ENCODE results near the gene ACOT2. TPM values are rescaled to one million over a fixed set of nuclear protein-coding genes. Genes with fewer than 3 reads are reported as not detected.
A peak's percentile ranks its signal among the peaks of the same experiment; 100 is the strongest.
"Not testable (repeated sequence)": the region's sequence is repeated elsewhere in the genome, so short reads cannot be mapped to it uniquely, and the experiment has no call there.

The ACOT2 gene
- total RNA-seq, 4 donors from 2014 or later = 10.1 to 76.3 (median 53.6) TPM

- no peaks in the 10 kb centered on the region for H3K36me3 ChIP-seq
- no peaks in the 10 kb centered on the region for H3K9me3 ChIP-seq
- intact Hi-C loops (cut with DNase I; ENCODE audit: low total_unique reads) (no loop called here), in situ Hi-C loops (cut with MboI; ENCODE audit: low pct_ligation_motif_present in 1 of 4, low pct_unique_long_range_greater_than_20kb in 1 of 4, low sequenced_read_pairs in 3 of 4) (no loop called here)
- no peaks in the 10 kb centered on the region for H3K27me3 ChIP-seq
- TF ChIP-seq EP300 (IDR thresholded peaks at IDR 0.05; ENCODE audit: low read depth) = no peak
- TF ChIP-seq CTCF (IDR thresholded peaks at IDR 0.05) = no peak
- no peak for TF ChIP-seq POLR2AphosphoS5 (IDR thresholded peaks at IDR 0.05)
- no peak for TF ChIP-seq POLR2A (IDR thresholded peaks at IDR 0.05)
- H3K4me1 ChIP-seq = no peaks in the 10 kb centered on the region
- H3K27ac ChIP-seq = no peak overlapping the region
- DNase-seq = no peak
- WGBS, 2 donors (ENCODE audit: low coverage in 1 of 2) = 100% methylated on average over 4 of the region's 4 CpGs; no CpG with 5 or more reads in 1 of the 2 donors
- no peak overlapping the region for H3K4me3 ChIP-seq
These were observed 15.2 kb upstream of the ACOT2 start for GRCh38 chr14:73553845-73554244.

- 40% methylated on average over 1 of the region's 2 CpGs; no CpG with 5 or more reads in 1 of the 2 donors for WGBS, 2 donors (ENCODE audit: low coverage in 1 of 2)
- DNase-seq; H3K4me1 ChIP-seq; H3K27ac ChIP-seq; H3K9me3 ChIP-seq; in situ Hi-C loops (cut with MboI; ENCODE audit: low pct_ligation_motif_present in 1 of 4, low pct_unique_long_range_greater_than_20kb in 1 of 4, low sequenced_read_pairs in 3 of 4); H3K36me3 ChIP-seq; intact Hi-C loops (cut with DNase I; ENCODE audit: low total_unique reads); H3K4me3 ChIP-seq; H3K27me3 ChIP-seq: not testable (repeated sequence)
These were observed 11.8 kb upstream of the ACOT2 start for GRCh38 chr14:73557201-73557600.

GRCh38 chr14:73558238-73558637, 10.8 kb upstream of the ACOT2 start:
- H3K9me3 ChIP-seq; H3K27me3 ChIP-seq; H3K27ac ChIP-seq; DNase-seq; intact Hi-C loops (cut with DNase I; ENCODE audit: low total_unique reads); H3K4me3 ChIP-seq; H3K4me1 ChIP-seq; H3K36me3 ChIP-seq; in situ Hi-C loops (cut with MboI; ENCODE audit: low pct_ligation_motif_present in 1 of 4, low pct_unique_long_range_greater_than_20kb in 1 of 4, low sequenced_read_pairs in 3 of 4): not testable (repeated sequence)
- no CpG with 5 or more reads among the region's 2 CpGs for WGBS, 2 donors (ENCODE audit: low coverage in 1 of 2)

GRCh38 chr14:73562256-73562655, 6.8 kb upstream of the ACOT2 start:
- H3K9me3 ChIP-seq; H3K4me1 ChIP-seq; DNase-seq; H3K27me3 ChIP-seq; H3K36me3 ChIP-seq; H3K27ac ChIP-seq; H3K4me3 ChIP-seq; in situ Hi-C loops (cut with MboI; ENCODE audit: low pct_ligation_motif_present in 1 of 4, low pct_unique_long_range_greater_than_20kb in 1 of 4, low sequenced_read_pairs in 3 of 4): not testable (repeated sequence)
- intact Hi-C loops (cut with DNase I; ENCODE audit: low total_unique reads) = loop anchor here (10.0 kb wide), 1 partner anchor 47 kb away; no protein-coding TSS in a partner anchor
- 93 to 96% methylated on average over 7 of the region's 7 CpGs for WGBS, 2 donors (ENCODE audit: low coverage in 1 of 2)

GRCh38 chr14:73562696-73563095, 6.3 kb upstream of the ACOT2 start:
- H3K4me3 ChIP-seq; H3K27ac ChIP-seq; DNase-seq; in situ Hi-C loops (cut with MboI; ENCODE audit: low pct_ligation_motif_present in 1 of 4, low pct_unique_long_range_greater_than_20kb in 1 of 4, low sequenced_read_pairs in 3 of 4); H3K9me3 ChIP-seq; H3K36me3 ChIP-seq; H3K27me3 ChIP-seq: not testable (repeated sequence)
- intact Hi-C loops (cut with DNase I; ENCODE audit: low total_unique reads) = loop anchor here (10.0 kb wide), 1 partner anchor 48 kb away; no protein-coding TSS in a partner anchor
- peaks cover 0 to 10% (median 6%) of the 10 kb centered on the region in 4 donors for H3K4me1 ChIP-seq
- WGBS, 2 donors (ENCODE audit: low coverage in 1 of 2) = 75 to 93% methylated on average over 4 to 6 of the region's 6 CpGs

- 85% methylated on average over 9 of the region's 18 CpGs; no CpG with 5 or more reads in 1 of the 2 donors for WGBS, 2 donors (ENCODE audit: low coverage in 1 of 2)
- intact Hi-C loops (cut with DNase I; ENCODE audit: low total_unique reads) = loop anchor here (10.0 kb wide), 1 partner anchor 52 kb away; no protein-coding TSS in a partner anchor
- H3K27me3 ChIP-seq; in situ Hi-C loops (cut with MboI; ENCODE audit: low pct_ligation_motif_present in 1 of 4, low pct_unique_long_range_greater_than_20kb in 1 of 4, low sequenced_read_pairs in 3 of 4); H3K36me3 ChIP-seq; DNase-seq; H3K4me3 ChIP-seq; H3K9me3 ChIP-seq: not testable (repeated sequence)
- H3K27ac ChIP-seq = peak overlapping the region in 1 of 4 donors; percentile 92
- peaks cover 9 to 28% (median 20%) of the 10 kb centered on the region in 4 donors for H3K4me1 ChIP-seq
These were observed 2.6 kb upstream of the ACOT2 start for GRCh38 chr14:73566431-73566830.

- intact Hi-C loops (cut with DNase I; ENCODE audit: low total_unique reads) = loop anchor here (10.0 kb wide), 1 partner anchor 52 kb away; no protein-coding TSS in a partner anchor
- H3K27me3 ChIP-seq; H3K9me3 ChIP-seq; DNase-seq; in situ Hi-C loops (cut with MboI; ENCODE audit: low pct_ligation_motif_present in 1 of 4, low pct_unique_long_range_greater_than_20kb in 1 of 4, low sequenced_read_pairs in 3 of 4); H3K36me3 ChIP-seq; H3K4me3 ChIP-seq: not testable (repeated sequence)
- peak overlapping the region in 2 of 4 donors; percentile 92 to 94 for H3K27ac ChIP-seq
- 97 to 100% methylated on average over 3 to 6 of the region's 6 CpGs for WGBS, 2 donors (ENCODE audit: low coverage in 1 of 2)
- H3K4me1 ChIP-seq = peaks cover 9 to 28% (median 20%) of the 10 kb centered on the region in 4 donors
These were observed 2.1 kb upstream of the ACOT2 start for GRCh38 chr14:73566935-73567334.

All from transverse colon (tissue), 4 donors.